G401 (cell line): Measurements from ENCODE around the gene SLC39A9. TPM values are rescaled to one million over a fixed set of nuclear protein-coding genes. Genes with fewer than 3 reads are reported as not detected.
"Not testable (repeated sequence)": the region's sequence is repeated elsewhere in the genome, so short reads cannot be mapped to it uniquely, and the experiment has no call there.

Experiments used
- DNase-seq: peaks from one replicate; pipeline ENCODE4 v3.0.0-alpha.2; 2015; ENCODE audit warnings: low spot score
- in situ Hi-C: cut with HindIII; loops from 2 replicates; pipeline ENCODE4 v1.10.0; 2016; ENCODE audit warnings: low sequenced_read_pairs, mixed read lengths
- total RNA-seq: library from RNA; depleted of rRNA; stranded (reverse); fragments of >200 nt; shearing (Covaris generic); gene quantifications from 2 replicates; pipeline ENCODE4 v1.2.3, GENCODE V29; 2014

SLC39A9 gene
- total RNA-seq, 1 experiment from 2014 or later, result 72.7 TPM

- DNase-seq, result no peak
- in situ Hi-C loops, result no loop called here
Measured at GRCh38 chr14:69364378-69364777, 34.1 kb upstream of the SLC39A9 start.

GRCh38 chr14:69366069-69366468, 32.4 kb upstream of the SLC39A9 start:
- in situ Hi-C loops, result no loop called here
- DNase-seq, result no peak

DNA sequence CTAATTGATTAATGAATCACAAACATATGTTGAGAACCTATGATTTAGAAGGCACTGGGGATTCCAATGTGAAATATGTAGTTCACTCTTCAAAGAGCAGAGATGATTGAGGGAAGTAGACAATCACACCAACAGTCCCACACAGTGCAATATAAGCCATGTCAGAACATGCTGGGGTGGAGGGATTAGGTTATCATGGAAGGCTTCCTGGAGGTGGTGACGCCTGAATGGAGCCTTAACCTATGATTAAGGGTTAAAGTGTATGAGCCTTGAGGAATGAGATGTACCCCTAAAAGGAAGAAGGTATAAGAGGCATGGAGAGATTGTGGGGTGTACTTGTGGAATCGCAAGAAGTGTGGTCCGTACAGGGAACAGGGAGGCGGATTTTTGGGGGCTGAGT, 31.7 kb upstream of the SLC39A9 start:
- DNase-seq, result no peak
- in situ Hi-C loops, result no loop called here

- in situ Hi-C loops, result no loop called here
- no peak for DNase-seq
Measured at GRCh38 chr14:69368381-69368780, 30.1 kb upstream of the SLC39A9 start.

- in situ Hi-C loops, result no loop called here
- no peak for DNase-seq
Measured at GRCh38 chr14:69370061-69370460, 28.4 kb upstream of the SLC39A9 start.

DNA sequence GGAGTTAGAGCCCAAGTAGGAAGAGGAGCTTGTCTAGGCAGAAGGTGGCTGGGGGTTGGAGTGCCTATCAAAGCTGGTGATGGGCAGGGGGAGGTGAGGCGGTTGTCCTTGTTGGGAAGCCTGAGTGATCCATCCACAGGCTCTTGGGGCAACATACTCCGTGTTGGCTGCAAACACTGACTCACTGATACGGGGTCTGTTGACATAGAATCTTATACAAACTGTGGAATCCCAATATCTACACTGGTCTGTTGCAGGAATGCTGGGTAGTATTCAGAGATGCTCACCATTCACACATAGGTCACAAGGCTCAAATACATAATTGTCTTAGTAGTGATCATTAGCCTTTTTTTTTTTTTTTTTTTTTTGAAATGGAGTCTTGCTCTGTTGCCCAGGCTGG, 26.3 kb upstream of the SLC39A9 start:
- DNase-seq, result no peak
- in situ Hi-C loops, result no loop called here

DNA sequence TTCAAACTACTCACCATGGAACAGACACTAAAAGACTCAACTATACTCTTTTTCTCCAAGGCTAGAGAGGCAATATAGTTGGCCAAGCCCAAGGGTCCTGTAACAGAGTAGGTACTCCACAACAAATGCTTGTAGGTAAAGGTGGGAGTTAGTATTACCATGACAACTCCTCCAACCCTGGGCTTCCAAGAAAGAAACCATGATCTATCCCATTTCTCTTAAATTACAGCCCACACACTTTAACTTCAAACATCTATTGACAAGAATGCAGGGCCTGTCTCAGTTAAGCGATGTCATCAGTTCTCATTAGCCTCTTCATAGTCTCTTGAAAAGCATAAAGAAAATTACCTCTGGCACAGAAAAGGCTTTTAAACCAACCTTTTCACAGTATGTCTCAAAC, 25.4 kb upstream of the SLC39A9 start:
- in situ Hi-C loops, result no loop called here
- DNase-seq, result no peak

GRCh38 chr14:69374235-69374634, 24.3 kb upstream of the SLC39A9 start:
- in situ Hi-C loops, result no loop called here
- no peak for DNase-seq

GRCh38 chr14:69375182-69375581, 23.3 kb upstream of the SLC39A9 start:
- in situ Hi-C loops, result no loop called here
- DNase-seq, result no peak

GRCh38 chr14:69375722-69376121, 22.8 kb upstream of the SLC39A9 start:
- in situ Hi-C loops, result no loop called here
- no peak for DNase-seq

GRCh38 chr14:69376439-69376838, 22.1 kb upstream of the SLC39A9 start:
- in situ Hi-C loops, result no loop called here
- no peak for DNase-seq

- in situ Hi-C loops, result no loop called here
- DNase-seq, result no peak
Measured at GRCh38 chr14:69378274-69378673, 20.2 kb upstream of the SLC39A9 start.

- no peak for DNase-seq
- in situ Hi-C loops, result no loop called here
Measured at GRCh38 chr14:69387311-69387710, 11.2 kb upstream of the SLC39A9 start.

- DNase-seq, in situ Hi-C loops: not testable (repeated sequence)
Measured at GRCh38 chr14:69391400-69391799, 7.1 kb upstream of the SLC39A9 start.

- in situ Hi-C loops, result no loop called here
- no peak for DNase-seq
Measured at GRCh38 chr14:69392481-69392880, 6.0 kb upstream of the SLC39A9 start.

DNA sequence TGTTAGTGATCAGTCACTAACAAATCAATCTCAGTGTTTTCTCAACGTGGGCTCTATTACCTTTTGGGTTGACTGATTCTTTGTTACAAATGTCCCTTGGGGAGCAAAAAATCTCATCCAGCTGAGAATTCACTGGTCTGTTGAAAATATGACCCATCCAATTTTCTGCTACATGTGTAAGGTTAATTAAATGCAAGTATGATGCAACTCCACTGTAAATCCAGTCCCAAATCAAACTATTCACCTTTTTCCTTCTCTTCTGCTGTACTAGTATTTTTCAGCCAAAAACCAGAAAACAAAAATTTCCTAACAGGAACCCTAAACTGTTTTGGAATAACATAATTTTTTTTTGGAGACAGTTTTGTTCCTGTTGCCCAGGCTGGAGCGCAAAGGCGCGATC, 2.6 kb upstream of the SLC39A9 start:
- in situ Hi-C loops, result no loop called here
- no peak for DNase-seq

- in situ Hi-C loops, result no loop called here
- DNase-seq, result no peak
Measured at GRCh38 chr14:69398818-69399210, 322 bp downstream of the SLC39A9 start.

DNA sequence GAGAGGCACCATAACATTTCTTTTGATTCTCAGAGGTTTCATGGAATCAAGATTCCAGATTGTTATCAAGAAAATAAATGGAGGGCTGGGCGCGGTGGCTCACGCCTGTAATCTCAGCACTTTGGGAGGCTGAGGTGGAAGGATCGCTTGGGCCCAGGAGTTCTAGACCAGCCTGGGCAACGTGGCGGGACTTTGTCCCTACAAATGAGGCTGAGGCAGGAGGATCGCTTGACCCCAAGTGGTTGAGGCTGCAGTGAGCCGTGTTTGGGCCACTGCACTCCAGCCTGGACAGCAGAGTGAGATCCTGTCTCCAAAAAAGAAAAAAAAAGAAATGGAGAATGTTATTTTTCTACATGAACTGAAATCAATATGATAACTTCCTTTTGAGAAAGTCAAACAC, 1.3 kb downstream of the SLC39A9 start:
- in situ Hi-C loops, result no loop called here
- no peak for DNase-seq

DNA sequence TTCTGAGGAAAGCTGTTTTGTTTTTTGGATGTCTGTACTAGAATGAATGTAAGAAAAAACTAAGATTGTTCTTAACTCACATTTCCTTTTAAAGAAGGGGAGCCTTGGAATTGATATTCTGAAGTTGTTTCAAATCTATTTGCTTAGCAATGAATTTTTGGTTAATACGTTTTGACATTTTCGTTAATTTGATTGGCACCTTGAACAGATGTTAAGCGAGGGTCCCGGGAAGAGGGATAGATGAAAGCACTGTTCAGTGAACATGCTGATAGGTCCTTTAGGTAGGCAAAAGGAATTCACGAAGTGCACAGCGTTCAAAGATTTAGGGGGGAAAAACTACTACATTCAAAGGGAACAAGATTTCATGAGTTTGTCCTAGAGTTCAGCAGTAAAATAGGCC, 1.7 kb downstream of the SLC39A9 start:
- in situ Hi-C loops, result no loop called here
- DNase-seq, result no peak

GRCh38 chr14:69401841-69402240, 3.3 kb downstream of the SLC39A9 start:
- in situ Hi-C loops, result no loop called here
- DNase-seq, result no peak

DNA sequence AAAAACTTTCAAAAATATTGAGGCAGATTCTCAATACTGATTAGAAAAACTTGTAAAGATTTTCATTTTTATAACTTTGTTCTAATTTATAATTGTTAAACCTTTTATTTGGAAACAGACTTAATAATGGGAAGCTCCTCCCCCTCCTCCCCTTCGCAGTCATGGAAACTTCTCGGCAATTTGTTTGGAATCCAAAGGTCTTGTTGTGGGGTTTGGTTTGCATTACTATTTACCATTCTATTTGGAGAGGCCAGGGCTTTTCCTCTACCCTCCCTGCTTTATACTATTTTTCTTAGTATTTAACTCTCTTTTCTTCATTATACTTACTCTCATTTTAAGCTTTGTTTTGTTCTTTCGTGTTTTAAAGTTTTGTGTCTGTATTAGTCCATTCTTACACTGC, 6.0 kb downstream of the SLC39A9 start:
- DNase-seq, result no peak
- in situ Hi-C loops, result no loop called here

DNA sequence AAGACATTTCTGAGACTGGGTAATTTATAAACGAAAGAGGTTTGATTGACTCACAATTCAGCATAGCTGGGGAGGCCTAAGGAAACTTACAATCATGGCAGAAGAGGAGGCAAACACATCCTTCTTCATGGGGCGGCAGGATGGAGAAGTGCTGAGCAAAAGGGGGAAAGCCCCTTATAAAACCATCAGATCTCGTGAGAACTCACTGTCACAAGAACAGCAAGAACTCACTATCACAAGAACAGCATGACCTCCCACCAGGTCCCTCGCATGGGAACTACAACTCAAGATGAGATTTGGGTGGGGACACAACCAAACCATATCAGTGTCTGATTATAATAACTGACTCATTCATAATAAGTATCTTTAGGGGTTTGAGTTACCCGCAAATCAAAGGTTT, 6.4 kb downstream of the SLC39A9 start:
- DNase-seq, result no peak
- in situ Hi-C loops, result no loop called here
